Stimulated activated CD8-positive, alpha-beta memory T cell treated with anti-CD3 and anti-CD28 coated beads, Interleukin-12 subunit alpha, Interleukin-12 subunit beta, amount 100 ng/mL, for 24 hours (primary cell): Measurements from ENCODE around the gene ADD1.
"Not testable (repeated sequence)": the region's sequence is repeated elsewhere in the genome, so short reads cannot be mapped to it uniquely, and the experiment has no call there.

Experiments used
- DNase-seq: peaks from one replicate; pipeline ENCODE4 v3.0.0-alpha.2; 2020; ENCODE audit errors: extremely low read depth

The ADD1 gene

GRCh38 chr4:2934077-2934812, 90.6 kb downstream of the ADD1 start:
- no peak for DNase-seq

GRCh38 chr4:2934813-2935761, 91.4 kb downstream of the ADD1 start:
- peak; percentile 92 for DNase-seq

GRCh38 chr4:2935762-2936743, 92.4 kb downstream of the ADD1 start:
- no peak for DNase-seq

GRCh38 chr4:2936773-2937145, 93.1 kb downstream of the ADD1 start:
- DNase-seq, result no peak

GRCh38 chr4:2937146-2937857, 93.7 kb downstream of the ADD1 start:
- DNase-seq, result no peak

GRCh38 chr4:2937986-2938385, 94.3 kb downstream of the ADD1 start:
- DNase-seq, result no peak

- DNase-seq, result not testable (repeated sequence)
These were observed 94.8 kb downstream of the ADD1 start for GRCh38 chr4:2938411-2938810.

- DNase-seq, result no peak
These were observed 95.3 kb downstream of the ADD1 start for GRCh38 chr4:2938906-2939305.

- no peak for DNase-seq
These were observed 96.0 kb downstream of the ADD1 start for GRCh38 chr4:2939383-2940243.

GRCh38 chr4:2940267-2941137, 96.9 kb downstream of the ADD1 start:
- DNase-seq, result no peak

- no peak for DNase-seq
These were observed 97.7 kb downstream of the ADD1 start for GRCh38 chr4:2941138-2942036.

- no peak for DNase-seq
These were observed 98.4 kb downstream of the ADD1 start for GRCh38 chr4:2942037-2942531.

GRCh38 chr4:2942532-2943363, 99.1 kb downstream of the ADD1 start:
- no peak for DNase-seq

- DNase-seq, result no peak
These were observed 99.9 kb downstream of the ADD1 start for GRCh38 chr4:2943364-2944090.

GRCh38 chr4:2944091-2944482, 100.4 kb downstream of the ADD1 start:
- no peak for DNase-seq
